ENCODE results near the gene ZNF480.
"Not testable (repeated sequence)": the region's sequence is repeated elsewhere in the genome, so short reads cannot be mapped to it uniquely, and the experiment has no call there.

The ZNF480 gene

DNA sequence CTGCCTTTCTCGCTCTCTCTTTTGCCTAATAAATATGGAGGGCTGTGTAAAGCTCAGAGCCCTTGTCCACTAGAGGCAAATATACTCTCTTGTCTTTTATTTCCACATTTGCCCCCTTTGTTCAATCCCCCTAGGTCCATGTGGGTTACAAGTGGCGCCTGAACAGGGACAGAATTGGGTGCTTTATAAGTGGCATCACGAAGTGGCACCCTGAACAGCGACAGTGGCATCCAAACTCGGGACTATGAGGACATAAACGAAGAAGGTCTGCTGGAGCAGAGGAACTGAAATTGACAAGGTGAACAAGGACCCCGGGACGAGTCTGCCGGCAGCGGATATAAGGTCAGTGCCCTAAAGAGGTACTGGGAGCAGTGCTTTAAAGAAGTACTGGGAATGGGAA is 34.8 kb downstream of the ZNF480 start:
- peaks cover 93% of the 10 kb centered on the region for H3K9me3 Mint-ChIP-seq
- H3K36me3 Mint-ChIP-seq (ENCODE audit: low read depth): peaks cover 27% of the 10 kb centered on the region
- H3K27me3 Mint-ChIP-seq (ENCODE audit: low read depth, poor library complexity): peaks cover 3% of the 10 kb centered on the region

DNA sequence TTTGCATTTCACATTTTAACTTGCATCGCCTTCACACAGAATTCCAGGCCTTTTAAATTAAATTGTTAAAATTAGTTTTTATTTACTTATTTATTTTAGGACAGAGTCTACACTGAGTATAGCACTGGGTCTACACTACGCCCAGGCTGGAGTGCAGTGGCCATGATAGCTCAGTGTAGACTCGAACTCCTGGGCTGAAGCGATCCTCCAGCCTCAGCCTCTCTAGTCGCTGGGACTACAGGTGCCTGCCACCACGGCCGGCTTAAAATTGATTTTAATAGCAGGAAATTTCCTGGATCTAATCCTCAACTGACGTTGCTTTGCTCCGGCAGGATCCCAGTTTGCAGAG is 38.8 kb downstream of the ZNF480 start:
- TF ChIP-seq, protein P1, sequence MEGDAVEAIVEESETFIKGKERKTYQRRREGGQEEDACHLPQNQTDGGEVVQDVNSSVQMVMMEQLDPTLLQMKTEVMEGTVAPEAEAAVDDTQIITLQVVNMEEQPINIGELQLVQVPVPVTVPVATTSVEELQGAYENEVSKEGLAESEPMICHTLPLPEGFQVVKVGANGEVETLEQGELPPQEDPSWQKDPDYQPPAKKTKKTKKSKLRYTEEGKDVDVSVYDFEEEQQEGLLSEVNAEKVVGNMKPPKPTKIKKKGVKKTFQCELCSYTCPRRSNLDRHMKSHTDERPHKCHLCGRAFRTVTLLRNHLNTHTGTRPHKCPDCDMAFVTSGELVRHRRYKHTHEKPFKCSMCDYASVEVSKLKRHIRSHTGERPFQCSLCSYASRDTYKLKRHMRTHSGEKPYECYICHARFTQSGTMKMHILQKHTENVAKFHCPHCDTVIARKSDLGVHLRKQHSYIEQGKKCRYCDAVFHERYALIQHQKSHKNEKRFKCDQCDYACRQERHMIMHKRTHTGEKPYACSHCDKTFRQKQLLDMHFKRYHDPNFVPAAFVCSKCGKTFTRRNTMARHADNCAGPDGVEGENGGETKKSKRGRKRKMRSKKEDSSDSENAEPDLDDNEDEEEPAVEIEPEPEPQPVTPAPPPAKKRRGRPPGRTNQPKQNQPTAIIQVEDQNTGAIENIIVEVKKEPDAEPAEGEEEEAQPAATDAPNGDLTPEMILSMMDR (IDR thresholded peaks at IDR 0.05): no peak
- no peak for DNase-seq
- Mint-ChIP-seq H3K9me3 (peaks cover 88% of the 10 kb centered on the region), H3K4me3 (peak overlapping the region; percentile 95), H3K27me3 (ENCODE audit: low read depth, poor library complexity) (peaks cover 6% of the 10 kb centered on the region), H3K36me3 (ENCODE audit: low read depth) (peaks cover 61% of the 10 kb centered on the region), H3K27ac (peak overlapping the region; percentile 96), H3K4me1 (peaks cover 25% of the 10 kb centered on the region)

More for the DNA sequence above, 34.8 kb downstream of the ZNF480 start:
- H3K4me3 Mint-ChIP-seq: no peak overlapping the region
- H3K27ac Mint-ChIP-seq: no peak overlapping the region
- DNase-seq: peak; percentile 7
- TF ChIP-seq, protein P1 (IDR thresholded peaks at IDR 0.05): no peak
- H3K4me1 Mint-ChIP-seq: peaks cover 2% of the 10 kb centered on the region

DNA sequence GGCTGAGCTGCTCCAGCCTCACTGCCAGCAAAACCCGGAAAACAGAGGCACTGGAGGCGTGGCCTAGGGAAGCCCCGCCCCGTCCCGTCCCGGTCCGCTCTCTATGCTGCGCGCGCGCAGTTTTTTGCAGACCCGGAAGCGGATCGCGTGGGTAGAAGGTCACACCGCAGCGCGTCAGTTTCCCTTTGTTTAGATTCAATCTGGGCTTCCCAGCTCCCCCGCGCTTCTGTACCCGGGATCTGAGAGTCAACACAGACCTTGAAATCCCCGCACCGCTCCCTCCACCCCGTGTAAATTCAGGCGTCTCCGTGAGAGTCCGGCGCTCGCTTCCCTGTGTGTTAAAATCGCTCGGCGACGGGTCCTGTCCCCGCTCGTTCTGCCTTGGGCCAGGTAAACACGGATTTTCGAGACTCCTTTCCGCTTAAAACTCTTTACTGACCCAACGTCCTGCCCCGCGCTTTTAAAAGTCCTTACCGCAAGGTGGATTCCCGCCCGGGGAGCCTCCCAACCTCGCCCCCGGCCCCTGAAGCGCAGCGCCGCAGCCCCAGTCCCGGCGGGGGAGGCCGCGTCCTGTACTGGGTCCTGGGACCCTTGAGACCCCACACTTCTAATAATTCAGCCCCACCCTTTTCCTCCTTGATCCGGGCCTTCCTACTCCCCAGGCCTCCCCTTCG is 39.3 kb downstream of the ZNF480 start, which contains the start of gene ZNF610:
TSS of gene ZNF610 (plus strand) at position 127 of the 674 bp plus-strand sequence. CDS start 12,930 bp downstream, outside the sequence.
- Mint-ChIP-seq H3K27ac (peak within 1 kb of the TSS; percentile 96), H3K4me1 (peaks cover 25% of the 10 kb centered on the region), H3K9me3 (peaks cover 87% of the 10 kb centered on the region), H3K27me3 (ENCODE audit: low read depth, poor library complexity) (peaks cover 6% of the 10 kb centered on the region), H3K4me3 (peak within 1 kb of the TSS; percentile 95), H3K36me3 (ENCODE audit: low read depth) (peaks cover 65% of the 10 kb centered on the region)
- TF ChIP-seq, protein P1 (IDR thresholded peaks at IDR 0.05): no peak
- DNase-seq: peak; percentile 85

GRCh38 chr19:52336791-52337381 is 39.9 kb downstream of the ZNF480 start:
- Mint-ChIP-seq H3K4me3 (peak overlapping the region; percentile 95), H3K9me3 (peaks cover 82% of the 10 kb centered on the region), H3K4me1 (peaks cover 25% of the 10 kb centered on the region), H3K27me3 (ENCODE audit: low read depth, poor library complexity) (peaks cover 5% of the 10 kb centered on the region), H3K27ac (peak overlapping the region; percentile 96), H3K36me3 (ENCODE audit: low read depth) (peaks cover 64% of the 10 kb centered on the region)
- TF ChIP-seq, protein P1 (IDR thresholded peaks at IDR 0.05): no peak
- DNase-seq: peak; percentile 16

GRCh38 chr19:52339022-52339421 is 42.1 kb downstream of the ZNF480 start:
- not testable (repeated sequence) for DNase-seq

DNA sequence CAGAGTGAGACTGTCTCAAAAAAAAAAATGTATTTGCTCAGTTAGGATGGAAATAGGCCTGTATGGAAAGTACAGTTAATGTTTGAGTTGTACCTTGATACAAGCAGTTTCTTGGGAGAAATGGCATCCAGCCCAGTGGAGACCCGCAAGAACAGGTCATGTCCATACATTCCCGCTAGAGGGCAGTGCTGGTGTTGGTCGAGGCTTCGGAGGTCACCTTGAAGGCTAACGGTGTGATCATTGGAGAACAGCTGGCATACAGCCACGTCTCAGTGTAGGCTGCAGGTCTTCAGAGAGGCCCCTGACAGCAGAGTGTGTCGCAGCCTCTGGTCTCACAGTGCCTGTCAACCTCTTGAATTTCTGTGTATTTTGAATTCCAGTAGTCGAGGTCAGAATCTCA is 46.6 kb downstream of the ZNF480 start:
- Mint-ChIP-seq H3K36me3 (ENCODE audit: low read depth) (peaks cover 91% of the 10 kb centered on the region), H3K27me3 (ENCODE audit: low read depth, poor library complexity) (peaks cover 3% of the 10 kb centered on the region), H3K27ac (no peak overlapping the region), H3K4me1 (peaks cover 8% of the 10 kb centered on the region), H3K4me3 (no peak overlapping the region), H3K9me3 (peaks cover 73% of the 10 kb centered on the region)
- peak; percentile 46 for DNase-seq
- TF ChIP-seq, protein P1 (IDR thresholded peaks at IDR 0.05): peak; percentile 50

More at GRCh38 chr19:52339022-52339421, 42.1 kb downstream of the ZNF480 start:
- Mint-ChIP-seq H3K9me3 (peaks cover 79% of the 10 kb centered on the region), H3K36me3 (ENCODE audit: low read depth) (peaks cover 71% of the 10 kb centered on the region), H3K4me1 (peaks cover 25% of the 10 kb centered on the region), H3K4me3 (peak overlapping the region; percentile 4)
- H3K27me3 Mint-ChIP-seq (ENCODE audit: low read depth, poor library complexity); H3K27ac Mint-ChIP-seq: not testable (repeated sequence)

Data from nephron progenitor cell (in vitro differentiated cells).